Mesodermal cell (in vitro differentiated cells): Measurements from ENCODE around the gene AKR1B1.

Experiments
- H3K27ac ChIP-seq: 2 replicates; pipeline ENCODE4 v1.7.0; 2013; ENCODE audit warnings: mild to moderate bottlenecking, low read depth, low read length, moderate library complexity; ENCODE audit not compliant: severe bottlenecking
- H3K36me3 ChIP-seq: 2 replicates; pipeline ENCODE4 v1.7.1; 2013; ENCODE audit warnings: mild to moderate bottlenecking, low read length, moderate library complexity; ENCODE audit not compliant: control insufficient read depth, insufficient read depth
- H3K4me1 ChIP-seq: one replicate; pipeline ENCODE4 v1.7.1; 2013; ENCODE audit warnings: mild to moderate bottlenecking, low read length; ENCODE audit not compliant: insufficient read depth, control insufficient read depth, poor library complexity, severe bottlenecking
- H3K4me3 ChIP-seq: 2 replicates; pipeline ENCODE4 v1.7.0; 2013; ENCODE audit warnings: low read length, control low read depth, mild to moderate bottlenecking; ENCODE audit not compliant: insufficient read depth, poor library complexity, severe bottlenecking; ENCODE audit errors: extremely low read depth
- H3K9me3 ChIP-seq: 2 replicates; pipeline ENCODE4 v1.7.1; 2013; ENCODE audit warnings: mild to moderate bottlenecking, low read length, moderate library complexity; ENCODE audit not compliant: control insufficient read depth
- WGBS, 2 experiments: methylation state at CpG; one replicate each; pipeline ENCODE4 v1.1.5; 2013; ENCODE audit warnings: missing lambda C conversion rate in 2 of 2; ENCODE audit not compliant: insufficient coverage in 2 of 2; 5-methylcytosine and 5-hydroxymethylcytosine counted together

The AKR1B1 gene

DNA sequence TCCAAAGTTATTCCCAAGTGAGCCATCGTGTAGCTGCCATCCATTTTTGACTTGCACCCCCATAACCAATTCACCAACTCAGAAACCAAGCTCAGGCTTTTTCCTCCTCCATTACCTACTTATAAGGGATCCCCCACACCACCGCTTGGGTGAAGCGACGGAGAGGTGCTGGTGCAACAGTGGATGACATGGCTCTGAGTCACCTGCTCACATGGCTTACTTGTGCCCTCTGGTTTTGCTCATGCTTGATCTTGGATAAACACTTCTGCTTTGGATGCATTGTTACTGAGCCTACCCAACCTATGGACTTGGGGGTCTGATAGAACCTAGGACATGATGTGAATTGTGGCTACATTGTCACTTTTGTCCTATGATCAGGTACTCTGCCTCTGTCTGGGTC lies 12.0 kb upstream of the AKR1B1 start:
- no peak overlapping the region for H3K4me3 ChIP-seq
- 92 to 95% methylated on average over 4 of the region's 4 CpGs for WGBS, 2 experiments
- no peaks in the 10 kb centered on the region for H3K36me3 ChIP-seq
- H3K9me3 ChIP-seq = no peaks in the 10 kb centered on the region
- peaks cover 4% of the 10 kb centered on the region for H3K4me1 ChIP-seq
- H3K27ac ChIP-seq = no peak overlapping the region

DNA sequence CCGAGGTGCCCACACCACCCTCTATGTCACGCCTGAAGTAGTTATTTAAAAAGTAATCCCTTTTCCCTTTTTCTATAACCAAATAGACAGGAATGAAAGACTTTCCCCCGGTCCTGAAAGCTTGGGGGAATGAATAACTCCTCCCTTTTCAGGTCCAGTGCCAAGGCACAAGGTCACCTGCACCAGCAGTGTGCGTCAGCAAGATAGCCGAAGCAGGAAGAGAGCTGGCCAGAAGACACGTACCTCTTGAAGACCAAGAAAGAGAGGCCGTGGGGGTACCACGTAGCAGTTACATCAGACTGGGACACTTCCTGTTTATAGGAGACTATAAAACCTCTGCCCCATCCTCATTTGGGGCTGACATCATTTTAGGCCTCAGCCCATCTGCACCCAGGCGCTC lies 10.7 kb upstream of the AKR1B1 start:
- Histone ChIP-seq H3K9me3 (peaks cover 7% of the 10 kb centered on the region), H3K27ac (no peak overlapping the region), H3K4me1 (peaks cover 4% of the 10 kb centered on the region), H3K4me3 (no peak overlapping the region), H3K36me3 (no peaks in the 10 kb centered on the region)
- 89 to 93% methylated on average over 6 of the region's 9 CpGs for WGBS, 2 experiments

DNA sequence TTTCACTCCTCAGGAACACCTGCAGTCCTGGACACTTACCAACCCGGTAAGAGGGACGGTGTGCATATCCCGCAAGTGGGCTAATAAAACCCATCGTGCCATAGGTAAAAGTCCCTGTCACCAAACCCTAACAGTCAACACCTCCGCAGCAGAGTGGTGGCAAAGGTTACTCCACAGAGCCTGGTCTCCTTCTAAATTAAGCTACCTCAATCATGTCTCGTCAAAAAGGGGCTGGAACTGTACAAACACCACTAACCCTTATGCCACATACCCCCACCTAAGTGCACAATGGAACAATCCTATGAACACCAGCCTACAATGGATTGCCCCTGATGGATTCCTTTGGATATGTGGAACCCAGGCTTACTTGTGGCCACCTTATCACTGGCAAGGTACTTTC lies 9.6 kb upstream of the AKR1B1 start:
- peaks cover 11% of the 10 kb centered on the region for H3K9me3 ChIP-seq
- WGBS, 2 experiments = 67 to 83% methylated on average over 1 to 6 of the region's 6 CpGs
- H3K4me3 ChIP-seq = no peak overlapping the region
- H3K27ac ChIP-seq = no peak overlapping the region
- H3K4me1 ChIP-seq = peaks cover 4% of the 10 kb centered on the region
- H3K36me3 ChIP-seq = no peaks in the 10 kb centered on the region

DNA sequence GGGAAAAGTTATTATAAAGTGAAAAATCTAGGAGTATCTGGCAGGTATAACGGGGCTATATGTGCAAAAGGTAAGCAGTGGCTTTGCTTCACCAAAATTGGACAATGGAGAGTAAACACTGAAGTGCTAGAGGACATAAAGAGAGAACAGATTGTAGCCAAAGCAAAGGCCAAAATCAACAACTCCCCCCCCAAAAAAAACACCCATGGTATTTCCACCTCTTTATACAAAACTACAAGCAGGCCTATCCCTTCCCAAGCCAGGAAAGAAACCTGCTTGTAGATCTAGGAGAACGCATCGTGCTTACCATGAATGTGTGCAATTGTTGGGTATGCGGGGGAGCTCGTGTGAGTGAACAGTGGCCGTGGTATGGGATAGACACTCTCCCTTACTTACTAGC lies 9.2 kb upstream of the AKR1B1 start:
- 100% methylated on average over 2 of the region's 6 CpGs; no CpG with 5 or more reads in 1 of the 2 experiments for WGBS, 2 experiments
- Histone ChIP-seq H3K27ac (no peak overlapping the region), H3K4me3 (no peak overlapping the region), H3K9me3 (peaks cover 11% of the 10 kb centered on the region), H3K4me1 (peaks cover 4% of the 10 kb centered on the region), H3K36me3 (no peaks in the 10 kb centered on the region)

DNA sequence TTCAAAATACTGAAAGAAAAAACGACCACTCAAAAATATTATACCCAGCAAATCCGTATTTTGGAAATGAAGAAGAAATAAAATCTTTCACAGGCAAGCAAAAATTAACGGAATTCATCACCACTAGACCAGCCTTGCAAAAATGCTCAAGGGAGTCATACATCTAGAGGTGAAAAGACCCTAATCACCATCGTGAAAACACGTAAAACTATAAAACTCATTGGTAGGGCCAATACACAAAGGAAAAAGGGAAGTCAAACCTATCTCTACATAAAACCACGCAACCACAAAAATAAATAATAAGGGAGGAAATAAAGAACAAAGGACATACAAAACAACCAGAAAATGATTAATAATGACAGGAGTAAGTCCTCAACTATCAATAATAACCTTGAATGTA lies 6.6 kb upstream of the AKR1B1 start:
- Histone ChIP-seq H3K36me3 (no peaks in the 10 kb centered on the region), H3K9me3 (peaks cover 11% of the 10 kb centered on the region), H3K4me3 (no peak overlapping the region), H3K4me1 (peaks cover 6% of the 10 kb centered on the region), H3K27ac (no peak overlapping the region)
- 87 to 100% methylated on average over 1 to 3 of the region's 6 CpGs for WGBS, 2 experiments

DNA sequence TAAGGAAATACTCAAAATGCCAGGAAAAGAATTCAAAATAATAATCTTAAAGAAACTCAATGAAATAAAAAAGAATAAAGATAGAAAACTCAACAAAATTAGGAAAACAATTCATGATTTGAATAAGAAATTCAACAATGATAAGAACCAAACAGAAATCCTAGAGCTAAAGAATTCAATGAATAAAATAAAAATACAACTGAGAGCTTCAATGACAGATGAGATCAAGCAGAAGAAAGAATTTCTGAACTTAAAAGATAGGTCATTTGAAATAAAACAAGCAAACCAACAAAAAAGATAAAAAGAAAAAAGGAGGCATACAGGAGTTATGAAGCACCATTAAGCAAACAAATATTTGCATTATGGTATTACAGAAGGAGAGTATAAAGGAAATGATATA lies 5.6 kb upstream of the AKR1B1 start:
- H3K36me3 ChIP-seq = no peaks in the 10 kb centered on the region
- H3K27ac ChIP-seq = no peak overlapping the region
- peaks cover 8% of the 10 kb centered on the region for H3K4me1 ChIP-seq
- peaks cover 11% of the 10 kb centered on the region for H3K9me3 ChIP-seq
- H3K4me3 ChIP-seq = no peak overlapping the region

DNA sequence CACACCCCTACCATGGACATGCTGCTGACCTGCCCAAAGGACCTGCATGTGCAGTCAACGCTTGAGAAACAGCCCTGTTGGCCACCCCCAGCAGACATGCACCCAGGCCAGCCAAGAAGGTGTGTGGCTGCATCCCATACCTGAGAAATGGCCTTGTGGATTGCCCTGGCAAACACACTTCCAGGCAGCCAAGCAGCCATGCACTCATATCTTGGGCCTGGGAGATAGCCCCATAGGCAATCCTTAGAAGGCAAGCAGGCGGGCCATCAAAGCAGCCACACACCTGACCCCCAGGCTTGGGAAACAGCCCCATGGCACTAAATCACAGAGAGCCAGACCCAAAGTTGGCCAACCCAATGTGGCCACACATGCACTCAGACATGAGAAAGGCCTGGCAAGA lies 4.9 kb upstream of the AKR1B1 start:
- H3K4me1 ChIP-seq = peaks cover 11% of the 10 kb centered on the region
- no peak overlapping the region for H3K27ac ChIP-seq
- H3K9me3 ChIP-seq = peaks cover 11% of the 10 kb centered on the region
- 90 to 100% methylated on average over 1 to 2 of the region's 2 CpGs for WGBS, 2 experiments
- H3K4me3 ChIP-seq = no peak overlapping the region
- H3K36me3 ChIP-seq = no peaks in the 10 kb centered on the region

DNA sequence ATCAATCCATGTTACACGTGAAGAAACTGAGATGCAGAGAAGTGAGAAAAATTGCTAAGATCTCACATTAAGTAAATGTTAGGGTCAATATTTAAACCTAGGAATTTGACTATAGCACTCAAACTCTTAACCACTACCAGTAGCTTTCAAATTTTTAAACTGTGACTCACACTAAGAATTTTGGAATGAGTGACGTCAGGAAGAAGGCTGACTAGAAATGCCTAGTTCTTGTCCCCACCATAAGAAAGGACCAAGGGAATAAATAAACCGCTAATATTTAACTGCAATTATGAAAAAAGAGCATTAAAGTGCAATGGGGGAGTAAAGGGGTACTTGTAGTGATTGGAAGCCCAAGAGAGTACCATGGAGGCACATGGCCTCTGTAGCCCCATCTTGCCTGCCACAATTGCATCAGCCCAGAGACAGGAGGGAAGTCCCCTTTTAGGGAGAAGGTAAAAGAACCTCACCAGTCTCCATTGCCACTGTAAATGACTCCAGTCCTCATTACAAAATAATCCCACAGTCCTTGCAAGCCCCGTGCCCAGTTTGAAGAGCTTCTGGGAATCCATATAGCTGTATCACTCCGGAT lies 3.5 kb upstream of the AKR1B1 start:
- no peak overlapping the region for H3K4me3 ChIP-seq
- H3K27ac ChIP-seq = peak overlapping the region; percentile 37
- peaks cover 17% of the 10 kb centered on the region for H3K4me1 ChIP-seq
- peaks cover 1% of the 10 kb centered on the region for H3K36me3 ChIP-seq
- 92 to 97% methylated on average over 2 of the region's 5 CpGs for WGBS, 2 experiments
- H3K9me3 ChIP-seq = peaks cover 11% of the 10 kb centered on the region

DNA sequence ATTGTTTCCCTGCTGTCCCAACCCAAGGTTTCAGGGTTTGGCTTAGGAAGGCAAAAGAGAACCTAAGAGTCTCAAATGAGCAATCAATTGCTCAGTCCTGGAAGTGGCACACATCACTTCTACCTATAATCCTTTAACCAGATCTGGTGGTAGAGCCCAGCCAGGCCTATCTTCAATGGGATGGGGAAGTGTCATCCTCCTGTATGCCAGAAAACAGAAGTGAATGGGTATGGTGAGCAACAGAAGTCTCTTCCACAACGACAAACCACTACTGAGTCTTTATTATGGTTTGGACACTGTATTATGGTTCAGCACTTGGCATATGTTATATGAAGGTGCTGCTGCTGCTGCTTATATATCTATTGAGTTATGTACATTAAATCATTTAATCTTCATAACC lies 3.0 kb upstream of the AKR1B1 start:
- H3K27ac ChIP-seq = peak overlapping the region; percentile 25
- H3K4me1 ChIP-seq = peaks cover 17% of the 10 kb centered on the region
- H3K4me3 ChIP-seq = no peak overlapping the region
- WGBS, 2 experiments = no CpG with 5 or more reads among the region's 1 CpG
- H3K36me3 ChIP-seq = peaks cover 5% of the 10 kb centered on the region
- peaks cover 11% of the 10 kb centered on the region for H3K9me3 ChIP-seq

DNA sequence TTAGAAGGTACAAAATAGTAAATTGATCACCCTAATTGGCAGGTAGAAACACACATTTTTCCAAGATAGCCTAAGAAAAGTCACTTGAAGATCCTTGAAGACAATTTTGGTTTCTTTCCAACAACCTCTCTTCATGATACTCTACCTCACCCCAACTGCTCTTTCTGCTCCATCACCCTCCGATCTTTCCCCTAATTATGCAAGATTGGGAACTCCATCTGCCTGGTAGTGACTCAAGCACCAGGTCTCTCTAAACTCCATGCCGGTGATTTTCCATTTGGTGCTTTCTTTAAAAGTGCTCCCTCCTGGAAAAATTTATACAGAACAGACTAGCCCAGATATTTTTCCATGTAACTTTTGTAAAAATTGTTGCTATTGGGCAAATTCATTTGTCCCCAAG lies 1.1 kb upstream of the AKR1B1 start:
- peaks cover 6% of the 10 kb centered on the region for H3K9me3 ChIP-seq
- H3K4me3 ChIP-seq = no peak overlapping the region
- H3K27ac ChIP-seq = no peak overlapping the region
- H3K4me1 ChIP-seq = peaks cover 20% of the 10 kb centered on the region
- WGBS, 2 experiments = 93 to 94% methylated on average over 1 to 2 of the region's 2 CpGs
- peaks cover 25% of the 10 kb centered on the region for H3K36me3 ChIP-seq

DNA sequence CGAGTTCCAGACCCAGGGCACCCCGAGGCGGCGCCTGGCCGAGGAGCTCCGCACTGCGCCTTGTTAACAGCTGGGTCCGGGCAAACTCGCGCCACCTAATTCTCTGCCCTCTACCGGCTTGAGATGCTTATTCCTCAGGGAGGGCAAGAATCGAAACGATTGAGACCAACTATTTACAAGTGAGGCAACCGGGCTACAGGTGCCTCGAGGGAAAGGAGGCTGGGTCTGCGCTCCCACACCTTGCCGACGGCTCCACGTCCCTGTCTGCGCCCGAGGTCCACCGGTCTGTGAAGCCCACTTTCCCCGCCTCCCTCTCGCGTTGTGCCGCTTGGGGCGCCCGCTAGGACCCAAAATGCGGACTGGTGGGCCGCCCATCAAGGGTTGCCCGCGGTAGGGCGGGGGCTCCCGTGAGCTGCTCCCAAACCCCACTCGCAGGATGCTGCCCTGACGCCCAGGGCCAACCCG lies 527 bp downstream of the AKR1B1 start:
- H3K9me3 ChIP-seq = no peaks in the 10 kb centered on the region
- peaks cover 34% of the 10 kb centered on the region for H3K36me3 ChIP-seq
- H3K4me3 ChIP-seq = peak overlapping the region; percentile 74
- peaks cover 31% of the 10 kb centered on the region for H3K4me1 ChIP-seq
- 0 to 2% methylated on average over 24 to 32 of the region's 37 CpGs for WGBS, 2 experiments
- H3K27ac ChIP-seq = no peak overlapping the region
